Mucosa of stomach (tissue), 1 donor: Measurements from ENCODE around the gene SGCD.
"Not testable (repeated sequence)": the region's sequence is repeated elsewhere in the genome, so short reads cannot be mapped to it uniquely, and the experiment has no call there.

Source experiments
- H3K27me3 ChIP-seq: one replicate; pipeline ENCODE4 v1.7.0; 2013; ENCODE audit warnings: mild to moderate bottlenecking, low read length; ENCODE audit not compliant: control insufficient read depth, insufficient read depth
- H3K36me3 ChIP-seq: one replicate; pipeline ENCODE4 v1.7.0; 2013; ENCODE audit warnings: low read length; ENCODE audit not compliant: control insufficient read depth, insufficient read depth
- H3K4me1 ChIP-seq: one replicate; pipeline ENCODE4 v1.7.0; 2013; ENCODE audit warnings: mild to moderate bottlenecking, low read length; ENCODE audit not compliant: control insufficient read depth, insufficient read depth
- H3K4me3 ChIP-seq: one replicate; pipeline ENCODE4 v1.7.0; 2013; ENCODE audit warnings: low read length
- H3K9ac ChIP-seq: one replicate; pipeline ENCODE4 v1.7.0; 2013; ENCODE audit warnings: mild to moderate bottlenecking, low read length, moderate library complexity
- H3K9me3 ChIP-seq: one replicate; pipeline ENCODE4 v1.7.0; 2013; ENCODE audit warnings: mild to moderate bottlenecking, low read length, moderate library complexity; ENCODE audit not compliant: control insufficient read depth
- donor health status: Pancreatic carcinoma.

SGCD gene

DNA sequence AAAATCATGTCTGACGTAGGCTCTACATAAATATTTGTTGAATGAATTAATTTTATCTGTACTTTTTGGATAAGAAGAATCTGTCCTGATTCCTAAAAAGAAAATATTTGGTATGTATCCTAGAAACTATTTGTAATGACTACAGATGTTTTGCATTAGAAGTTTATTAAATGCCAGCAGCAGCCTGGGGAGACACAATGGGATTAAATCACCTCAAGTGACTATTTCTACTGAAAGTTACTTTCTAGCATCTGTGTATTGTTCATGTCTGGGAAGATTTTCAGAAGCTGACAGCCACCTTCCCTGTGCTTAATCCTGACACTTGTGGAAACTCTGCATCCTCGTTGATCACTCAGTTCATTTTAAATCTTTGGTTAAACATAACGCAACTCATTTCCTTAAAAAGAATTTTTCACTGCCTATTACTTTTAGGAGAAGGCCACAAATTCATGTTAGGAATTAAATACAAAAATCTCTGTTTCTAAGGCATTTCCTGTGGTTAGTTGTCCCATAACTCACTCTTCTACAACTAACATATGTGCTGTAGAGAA lies 313.8 kb downstream of the SGCD start:
- no peak overlapping the region for H3K4me3 ChIP-seq
- H3K4me1 ChIP-seq: no peaks in the 10 kb centered on the region
- H3K9ac ChIP-seq: no peak overlapping the region
- H3K36me3 ChIP-seq: no peaks in the 10 kb centered on the region
- no peaks in the 10 kb centered on the region for H3K9me3 ChIP-seq
- H3K27me3 ChIP-seq: no peaks in the 10 kb centered on the region

DNA sequence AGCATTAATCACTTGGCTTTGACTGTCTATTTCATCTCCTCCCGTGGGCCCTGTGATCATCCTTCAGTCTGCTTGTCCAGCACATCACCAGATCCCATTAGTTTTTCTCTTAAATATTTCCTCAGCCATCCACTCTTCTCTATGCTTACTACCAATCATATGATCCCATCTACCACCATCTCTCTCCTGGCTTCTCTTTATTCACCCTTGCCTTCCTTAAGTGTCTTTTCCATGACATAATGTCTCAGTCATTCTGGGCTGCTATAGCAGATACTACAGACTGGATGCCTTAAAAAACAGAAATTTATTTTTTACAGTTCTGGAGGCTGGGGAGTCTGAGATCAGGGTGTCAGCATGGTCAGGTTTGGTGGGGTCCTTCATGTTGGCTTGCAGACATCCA lies 314.7 kb downstream of the SGCD start:
- H3K36me3 ChIP-seq: no peaks in the 10 kb centered on the region
- H3K9me3 ChIP-seq: no peaks in the 10 kb centered on the region
- H3K27me3 ChIP-seq: no peaks in the 10 kb centered on the region
- no peak overlapping the region for H3K9ac ChIP-seq
- H3K4me3 ChIP-seq: no peak overlapping the region
- no peaks in the 10 kb centered on the region for H3K4me1 ChIP-seq

DNA sequence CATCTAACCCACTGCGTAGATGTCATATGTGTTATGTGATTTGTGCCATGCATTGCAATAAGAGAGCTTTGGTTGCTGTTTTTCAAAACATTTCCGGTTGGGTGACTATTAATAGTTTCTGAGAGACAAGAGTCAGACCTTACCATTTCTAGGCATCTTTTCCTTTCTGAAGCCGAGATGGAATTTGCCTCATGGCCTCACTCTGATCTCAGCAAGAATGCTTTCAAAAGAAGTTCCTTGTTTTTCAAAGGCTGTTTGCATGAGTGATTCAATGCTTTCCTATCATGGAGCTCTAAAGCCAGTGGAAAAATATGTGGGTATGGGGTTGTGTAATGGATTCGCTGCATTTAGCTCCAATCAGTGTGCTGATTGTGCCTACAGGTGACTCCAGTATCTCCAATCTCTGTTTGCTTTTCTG lies 320.1 kb downstream of the SGCD start:
- Histone ChIP-seq H3K36me3 (no peaks in the 10 kb centered on the region), H3K9ac (no peak overlapping the region), H3K4me1 (no peaks in the 10 kb centered on the region), H3K9me3 (no peaks in the 10 kb centered on the region), H3K4me3 (no peak overlapping the region), H3K27me3 (no peaks in the 10 kb centered on the region)

DNA sequence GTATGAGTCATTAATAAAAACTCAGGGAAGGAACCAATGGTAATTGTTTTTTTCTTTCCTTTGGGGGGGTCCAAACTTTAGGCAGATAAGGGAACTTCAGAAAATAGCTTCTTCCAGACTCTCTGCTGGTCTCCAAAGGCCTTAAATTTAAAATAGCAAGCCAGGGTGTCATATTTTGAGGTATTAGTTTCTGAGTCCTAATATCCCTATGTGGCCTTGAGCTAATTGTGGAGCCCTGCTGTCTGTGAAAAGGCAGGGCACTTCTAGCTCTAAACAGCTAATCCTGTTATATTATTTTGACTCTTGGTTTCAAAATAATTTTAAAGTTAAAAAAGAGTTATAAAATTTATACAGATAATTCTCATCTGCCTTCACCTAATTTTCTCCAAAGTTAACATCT lies 327.5 kb downstream of the SGCD start:
- no peaks in the 10 kb centered on the region for H3K27me3 ChIP-seq
- no peaks in the 10 kb centered on the region for H3K4me1 ChIP-seq
- no peaks in the 10 kb centered on the region for H3K9me3 ChIP-seq
- no peaks in the 10 kb centered on the region for H3K36me3 ChIP-seq
- no peak overlapping the region for H3K4me3 ChIP-seq
- H3K9ac ChIP-seq: no peak overlapping the region

DNA sequence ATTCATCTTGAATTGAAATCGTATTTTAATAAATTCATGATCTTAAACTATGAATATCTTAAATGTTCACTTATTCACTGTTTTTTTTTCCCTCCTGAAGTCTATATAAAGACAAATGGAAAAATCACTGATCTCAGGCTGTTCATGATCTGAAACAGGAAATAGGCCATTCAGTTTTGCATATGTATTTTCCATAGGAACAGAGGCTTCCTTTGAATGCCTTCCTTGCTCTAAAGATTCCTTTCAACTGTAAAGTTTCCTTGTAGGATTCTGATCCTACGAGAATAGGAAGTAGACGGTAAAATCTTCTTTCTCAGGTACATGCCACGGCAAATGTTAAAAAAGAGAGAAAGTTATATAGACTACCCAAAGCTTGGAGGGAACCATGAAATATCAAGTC lies 328.8 kb downstream of the SGCD start:
- no peak overlapping the region for H3K9ac ChIP-seq
- H3K9me3 ChIP-seq: no peaks in the 10 kb centered on the region
- no peaks in the 10 kb centered on the region for H3K36me3 ChIP-seq
- H3K4me3 ChIP-seq: no peak overlapping the region
- H3K4me1 ChIP-seq: no peaks in the 10 kb centered on the region
- no peaks in the 10 kb centered on the region for H3K27me3 ChIP-seq

DNA sequence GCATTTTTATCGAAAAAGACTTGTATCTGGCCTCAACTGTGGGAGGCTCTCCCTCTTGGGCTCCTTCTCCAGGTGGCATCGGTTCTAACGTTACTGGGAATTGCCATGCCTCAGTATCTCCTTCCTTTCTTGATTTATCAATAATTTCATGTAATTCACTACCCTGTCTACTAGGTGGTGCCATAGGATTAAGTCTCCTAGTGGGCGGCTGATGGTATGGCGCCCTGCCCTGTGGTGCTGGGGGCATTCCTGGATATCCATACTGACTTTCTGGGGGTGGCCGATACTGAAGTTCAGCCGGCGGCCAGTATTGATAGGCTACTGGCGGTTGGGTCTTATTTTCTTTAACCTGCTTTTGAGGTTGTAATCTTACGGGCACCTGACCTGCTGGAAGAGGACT lies 337.9 kb downstream of the SGCD start:
- not testable (repeated sequence) for H3K9ac ChIP-seq, H3K4me1 ChIP-seq, H3K36me3 ChIP-seq, H3K4me3 ChIP-seq, H3K27me3 ChIP-seq, H3K9me3 ChIP-seq

DNA sequence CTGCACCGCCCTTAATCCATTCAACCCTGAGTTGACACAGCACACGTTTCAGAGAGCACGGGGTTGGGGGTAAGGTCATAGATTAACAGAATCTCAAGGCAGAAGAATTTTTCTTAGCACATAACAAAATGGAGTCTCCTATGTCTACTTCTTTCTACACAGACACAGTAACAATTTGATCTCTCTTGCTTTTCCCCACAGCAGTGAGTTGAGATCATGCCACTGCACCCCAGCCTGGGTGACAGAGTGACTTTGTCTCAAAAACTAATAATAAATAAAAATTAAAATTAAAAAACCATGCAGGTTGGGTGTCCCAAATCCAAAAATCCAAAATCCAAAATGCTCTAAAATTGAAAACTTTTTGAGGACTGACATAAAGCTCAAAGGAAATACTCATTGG lies 339.7 kb downstream of the SGCD start:
- H3K36me3 ChIP-seq, H3K27me3 ChIP-seq, H3K4me1 ChIP-seq, H3K9me3 ChIP-seq, H3K4me3 ChIP-seq, H3K9ac ChIP-seq: not testable (repeated sequence)

DNA sequence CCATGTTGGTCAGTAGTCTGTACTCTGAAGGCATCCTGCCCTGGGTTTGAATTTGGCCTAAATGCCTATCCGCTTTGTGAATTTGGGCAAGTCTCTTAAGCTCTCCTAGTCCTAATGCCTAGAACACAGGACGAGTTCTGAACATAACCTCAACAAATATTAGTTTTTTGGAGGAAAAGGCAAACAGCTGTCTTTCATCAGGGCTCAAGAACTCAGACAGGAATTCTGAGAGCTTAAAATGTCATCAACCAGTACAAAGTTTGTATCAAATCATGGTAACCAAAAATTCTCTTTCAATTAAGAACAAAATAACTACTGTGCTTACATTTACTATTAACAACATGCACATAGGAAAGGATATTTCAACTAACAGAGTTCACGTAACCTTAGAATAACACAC lies 340.7 kb downstream of the SGCD start:
- H3K9me3 ChIP-seq: no peaks in the 10 kb centered on the region
- H3K27me3 ChIP-seq: no peaks in the 10 kb centered on the region
- H3K9ac ChIP-seq: no peak overlapping the region
- no peaks in the 10 kb centered on the region for H3K36me3 ChIP-seq
- no peaks in the 10 kb centered on the region for H3K4me1 ChIP-seq
- no peak overlapping the region for H3K4me3 ChIP-seq

DNA sequence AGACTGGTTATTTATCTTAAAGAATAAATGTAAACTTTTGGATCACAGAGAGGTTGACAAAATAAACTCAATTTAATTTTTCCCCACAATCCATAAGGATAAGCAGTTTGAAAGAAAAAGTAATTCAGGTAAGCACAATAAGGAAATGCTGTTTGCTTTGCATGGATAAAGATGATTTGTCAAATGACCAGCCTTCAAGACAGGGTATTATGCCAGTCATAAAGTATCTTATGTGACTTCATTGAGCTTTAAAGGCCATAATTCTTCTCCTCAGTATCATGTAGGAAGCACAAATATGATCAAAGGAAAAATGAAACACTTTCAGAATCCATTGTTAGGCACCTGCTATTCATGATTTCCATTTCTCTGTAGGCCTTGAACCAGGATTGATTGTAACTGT lies 342.5 kb downstream of the SGCD start:
- Histone ChIP-seq H3K27me3 (no peaks in the 10 kb centered on the region), H3K36me3 (no peaks in the 10 kb centered on the region), H3K4me1 (no peaks in the 10 kb centered on the region), H3K9ac (no peak overlapping the region), H3K9me3 (no peaks in the 10 kb centered on the region), H3K4me3 (no peak overlapping the region)

DNA sequence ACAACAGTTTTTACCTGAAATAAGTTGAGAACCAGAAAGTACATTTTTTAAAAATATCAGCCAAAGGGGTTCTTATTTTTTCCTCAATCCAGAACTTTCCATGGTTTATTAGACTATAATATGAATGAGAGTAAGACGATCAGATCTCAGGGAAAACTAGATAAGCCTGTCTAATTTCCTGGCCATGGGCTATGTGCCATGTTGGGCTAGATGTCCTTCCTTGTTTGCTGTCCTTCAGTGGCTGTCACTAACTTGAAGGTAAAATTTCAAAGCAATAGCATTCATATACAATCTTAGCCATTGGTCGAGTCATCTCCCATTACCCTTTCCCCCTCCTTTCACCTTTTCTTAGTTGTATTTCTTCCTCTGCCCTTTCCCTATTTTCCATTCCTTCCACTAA lies 343.7 kb downstream of the SGCD start:
- Histone ChIP-seq H3K9me3 (no peaks in the 10 kb centered on the region), H3K4me3 (no peak overlapping the region), H3K4me1 (no peaks in the 10 kb centered on the region), H3K9ac (no peak overlapping the region), H3K36me3 (no peaks in the 10 kb centered on the region), H3K27me3 (no peaks in the 10 kb centered on the region)

DNA sequence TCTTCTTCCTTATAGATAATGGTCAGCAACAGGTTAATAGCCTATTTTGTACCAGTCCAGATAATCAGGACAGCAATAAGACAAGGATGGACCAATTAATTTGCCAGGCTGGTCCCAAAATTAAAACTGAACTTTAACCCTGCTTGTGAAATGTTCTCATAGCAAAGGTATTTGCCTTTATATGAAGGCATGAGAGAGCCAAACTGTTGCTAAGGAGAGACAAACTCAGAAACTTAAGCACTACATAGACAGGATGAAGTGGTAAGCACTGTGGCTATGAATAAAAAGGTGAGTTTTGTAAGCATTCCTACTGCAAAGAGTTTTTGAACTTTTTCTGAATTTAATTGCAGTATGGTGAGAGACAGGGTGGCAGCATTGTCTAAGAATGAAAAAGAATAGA lies 348.4 kb downstream of the SGCD start:
- Histone ChIP-seq H3K27me3 (no peaks in the 10 kb centered on the region), H3K4me1 (no peaks in the 10 kb centered on the region), H3K9me3 (no peaks in the 10 kb centered on the region), H3K36me3 (no peaks in the 10 kb centered on the region), H3K9ac (no peak overlapping the region), H3K4me3 (no peak overlapping the region)

DNA sequence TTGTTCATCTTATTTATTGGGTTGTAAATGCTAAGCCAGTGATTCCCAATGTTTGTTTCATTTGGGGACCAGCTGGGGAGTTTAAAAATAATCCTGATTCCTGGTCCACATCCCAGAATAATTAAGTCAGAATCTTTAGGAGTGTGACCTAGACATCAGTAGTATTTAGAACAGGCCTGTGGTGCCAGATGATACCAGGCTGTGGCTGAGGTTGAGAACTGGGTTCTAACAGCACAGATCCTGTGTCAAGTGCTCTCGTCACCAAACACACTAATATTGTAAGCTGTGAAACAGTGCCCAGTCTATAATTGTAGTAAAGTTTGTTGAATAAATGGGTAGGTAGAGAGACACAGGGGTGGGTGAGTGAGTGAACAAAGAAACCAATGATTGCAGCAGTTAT lies 351.0 kb downstream of the SGCD start:
- Histone ChIP-seq H3K27me3 (no peaks in the 10 kb centered on the region), H3K36me3 (no peaks in the 10 kb centered on the region), H3K9ac (no peak overlapping the region), H3K4me3 (no peak overlapping the region), H3K9me3 (no peaks in the 10 kb centered on the region), H3K4me1 (no peaks in the 10 kb centered on the region)

DNA sequence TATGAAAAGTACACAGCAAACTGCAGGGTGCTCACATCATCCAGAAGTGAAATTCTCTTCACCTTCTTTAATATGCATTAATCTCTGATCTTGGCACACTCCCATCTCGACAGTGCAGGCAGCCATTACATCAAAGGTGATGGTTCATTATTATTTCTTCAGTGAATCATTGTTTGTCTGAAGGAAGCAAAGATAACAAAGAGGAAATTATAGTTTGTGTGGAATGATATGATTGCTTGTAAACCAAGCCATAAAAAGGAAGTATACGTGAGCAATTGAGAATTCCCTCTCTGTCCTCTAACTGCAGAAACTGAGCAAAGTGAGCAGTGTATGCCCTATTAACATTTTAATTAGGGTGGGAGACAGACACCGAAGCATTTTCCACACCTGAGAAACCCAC lies 351.5 kb downstream of the SGCD start:
- Histone ChIP-seq H3K9ac (no peak overlapping the region), H3K4me1 (no peaks in the 10 kb centered on the region), H3K4me3 (no peak overlapping the region), H3K36me3 (no peaks in the 10 kb centered on the region), H3K9me3 (no peaks in the 10 kb centered on the region), H3K27me3 (no peaks in the 10 kb centered on the region)
